Nephron progenitor cell (in vitro differentiated cells): ENCODE results near the gene CORO7.

ENCODE experiments used
- DNase-seq: peaks from one replicate; pipeline ENCODE4 v3.0.0; 2021
- H3K27ac Mint-ChIP-seq: 2 replicates; pipeline ENCODE4 v1.8.0; 2021; ENCODE audit warnings: mild to moderate bottlenecking, moderate library complexity, mixed read lengths
- H3K27me3 Mint-ChIP-seq: 2 replicates; pipeline ENCODE4 v1.8.0; 2021; ENCODE audit warnings: mild to moderate bottlenecking, low read depth, mixed read lengths; ENCODE audit not compliant: poor library complexity
- H3K36me3 Mint-ChIP-seq: 2 replicates; pipeline ENCODE4 v1.8.0; 2021; ENCODE audit warnings: low read depth, mixed read lengths
- H3K4me1 Mint-ChIP-seq: 2 replicates; pipeline ENCODE4 v1.8.0; 2021; ENCODE audit warnings: mixed read lengths
- H3K4me3 Mint-ChIP-seq: 2 replicates; pipeline ENCODE4 v1.8.0; 2021; ENCODE audit warnings: mild to moderate bottlenecking, moderate library complexity, mixed read lengths
- H3K9me3 Mint-ChIP-seq: 2 replicates; pipeline ENCODE4 v1.8.0; 2021; ENCODE audit warnings: mild to moderate bottlenecking, moderate library complexity, mixed read lengths
- CTCF ChIP-seq: fragments of 200-600 bp; sonication (generic); IDR thresholded peaks from 2 replicates; pipeline ENCODE4 v1.5.0; 2021; ENCODE audit warnings: antibody characterized with exemption

Gene CORO7

DNA sequence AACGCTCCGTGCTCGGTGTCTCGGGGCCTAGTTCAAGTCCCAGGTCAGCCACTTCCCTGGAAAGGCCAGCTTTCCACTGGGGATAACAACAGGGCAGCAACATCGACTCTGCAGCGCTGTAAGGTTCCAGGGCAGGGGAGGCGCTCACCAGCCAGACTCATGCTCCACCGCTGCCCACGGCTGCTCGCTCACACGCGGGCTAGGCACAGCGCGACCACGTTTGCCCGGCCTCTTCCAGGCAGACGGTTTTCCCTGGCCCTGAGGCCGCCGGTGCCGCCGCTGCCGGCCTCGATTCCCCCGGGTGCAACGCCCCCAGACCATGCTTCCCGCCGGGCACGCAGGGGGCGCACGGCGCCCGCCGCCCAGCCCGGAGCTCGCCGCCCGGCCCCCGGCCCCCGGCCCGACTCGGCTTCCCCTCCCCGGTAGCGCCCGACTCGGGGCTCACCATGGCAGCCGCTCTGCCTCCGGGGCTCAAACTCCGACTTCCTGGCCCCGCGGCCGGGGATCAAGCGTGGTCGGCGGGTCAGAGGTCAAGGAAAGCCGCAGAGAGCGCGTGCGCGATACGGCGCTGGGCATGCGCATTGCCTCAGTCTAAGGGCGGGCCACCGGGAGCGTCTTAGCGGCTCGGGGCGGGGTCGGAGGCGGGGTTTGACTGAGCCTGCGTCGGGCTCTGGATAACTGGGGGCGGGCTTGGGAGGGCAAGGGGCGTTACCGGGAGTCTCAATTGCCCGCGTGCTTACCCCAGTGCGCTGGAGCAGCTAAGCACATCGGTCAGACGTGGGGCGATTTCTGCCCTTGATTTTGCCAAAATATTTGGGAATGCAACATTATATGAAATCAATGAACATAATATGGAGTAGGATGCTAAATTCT is 65.4 kb downstream of the CORO7 start, which contains the start of gene PAM16:
Gene PAM16 (minus strand): TSS at position 535 of the 873 bp plus-strand sequence. CDS start 87 bp downstream, at position 448.
- H3K27me3 Mint-ChIP-seq: peaks cover 7% of the 10 kb centered on the region
- peak within 1 kb of the TSS; percentile 95 for H3K27ac Mint-ChIP-seq

GRCh38 chr16:4350365-4350786 is 66.0 kb downstream of the CORO7 start:
- Mint-ChIP-seq H3K36me3 (peaks cover 11% of the 10 kb centered on the region), H3K9me3 (no peaks in the 10 kb centered on the region), H3K27ac (peak overlapping the region; percentile 95), H3K27me3 (peaks cover 7% of the 10 kb centered on the region), H3K4me1 (peaks cover 37% of the 10 kb centered on the region), H3K4me3 (peak overlapping the region; percentile 90)
- no peak for TF ChIP-seq CTCF
- no peak for DNase-seq

More for the DNA sequence above, 65.4 kb downstream of the CORO7 start, which contains the start of gene PAM16:
- DNase-seq: peak; percentile 100
- Mint-ChIP-seq H3K36me3 (peaks cover 4% of the 10 kb centered on the region), H3K9me3 (no peaks in the 10 kb centered on the region), H3K4me1 (peaks cover 37% of the 10 kb centered on the region), H3K4me3 (peak within 1 kb of the TSS; percentile 90)
- TF ChIP-seq CTCF: no peak

- Mint-ChIP-seq H3K27ac (no peak overlapping the region), H3K4me1 (peaks cover 30% of the 10 kb centered on the region), H3K9me3 (peaks cover 5% of the 10 kb centered on the region), H3K36me3 (peaks cover 18% of the 10 kb centered on the region), H3K27me3 (peaks cover 7% of the 10 kb centered on the region), H3K4me3 (no peak overlapping the region)
- TF ChIP-seq CTCF: no peak
- DNase-seq: no peak
These were observed 67.1 kb downstream of the CORO7 start for GRCh38 chr16:4349332-4349731.

DNA sequence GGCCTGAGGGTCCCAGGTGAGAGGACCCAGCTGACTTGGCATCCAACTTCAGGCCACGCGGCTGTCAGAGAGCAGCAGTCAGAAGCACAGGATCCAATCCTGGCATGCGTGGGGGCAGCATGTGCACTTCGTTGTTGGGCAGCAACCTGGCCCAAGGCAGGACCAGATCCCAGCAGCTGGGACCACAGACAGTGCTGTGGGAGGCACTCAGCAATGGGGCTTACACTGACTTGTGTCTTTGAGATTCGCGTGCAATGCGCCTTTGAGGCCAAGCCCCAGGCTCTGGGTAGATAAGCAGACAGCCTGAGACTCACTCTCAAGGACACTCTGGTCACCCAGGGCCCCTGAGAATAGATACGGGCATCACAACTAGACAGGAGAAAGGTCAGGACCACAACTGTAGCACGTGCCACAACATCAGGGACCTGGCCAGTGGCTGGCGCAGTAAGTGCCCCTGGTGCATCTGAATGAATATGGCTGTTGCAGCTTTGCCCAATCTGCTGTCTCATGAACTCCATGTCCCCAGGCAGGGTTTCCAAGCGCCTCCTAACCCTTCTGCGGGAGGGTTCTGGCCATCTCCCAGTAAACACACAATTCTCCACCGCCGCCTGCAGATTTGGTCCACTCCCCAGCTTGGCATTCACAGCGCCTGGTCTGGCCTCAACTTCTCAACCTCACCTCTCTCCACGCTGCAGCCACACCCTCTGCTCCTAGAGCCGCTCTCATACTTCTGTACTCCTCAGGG is 68.5 kb downstream of the CORO7 start:
- no peak for DNase-seq
- Mint-ChIP-seq H3K27me3 (no peaks in the 10 kb centered on the region), H3K4me1 (peaks cover 18% of the 10 kb centered on the region), H3K27ac (peak overlapping the region; percentile 84), H3K9me3 (peaks cover 10% of the 10 kb centered on the region), H3K36me3 (peaks cover 25% of the 10 kb centered on the region), H3K4me3 (no peak overlapping the region)
- no peak for TF ChIP-seq CTCF

- TF ChIP-seq CTCF: no peak
- peaks cover 25% of the 10 kb centered on the region for H3K36me3 Mint-ChIP-seq
- peaks cover 10% of the 10 kb centered on the region for H3K9me3 Mint-ChIP-seq
- DNase-seq: no peak
- no peak overlapping the region for H3K4me3 Mint-ChIP-seq
- H3K27ac Mint-ChIP-seq: peak overlapping the region; percentile 72
- H3K27me3 Mint-ChIP-seq: no peaks in the 10 kb centered on the region
- H3K4me1 Mint-ChIP-seq: peaks cover 18% of the 10 kb centered on the region
These were observed 69.4 kb downstream of the CORO7 start for GRCh38 chr16:4347010-4347409.
